C4-2B (cell line): Measurements from ENCODE around the gene SCFD1.
"Not testable (repeated sequence)": the region's sequence is repeated elsewhere in the genome, so short reads cannot be mapped to it uniquely, and the experiment has no call there.

Source experiments
- H3K27ac ChIP-seq: fragments of 450-650 bp; 2 replicates; pipeline ENCODE4 v1.5.1; 2017
- ZFX ChIP-seq: fragments of 450-650 bp; IDR thresholded peaks from 2 replicates; pipeline ENCODE4 v1.6.1; 2017
- TF ChIP-seq, protein P1 (sequence below): fragments of 450-650 bp; conservative IDR thresholded peaks from 2 replicates; pipeline ENCODE4 v1.5.1; 2017; ENCODE audit warnings: mild to moderate bottlenecking

The SCFD1 gene

DNA sequence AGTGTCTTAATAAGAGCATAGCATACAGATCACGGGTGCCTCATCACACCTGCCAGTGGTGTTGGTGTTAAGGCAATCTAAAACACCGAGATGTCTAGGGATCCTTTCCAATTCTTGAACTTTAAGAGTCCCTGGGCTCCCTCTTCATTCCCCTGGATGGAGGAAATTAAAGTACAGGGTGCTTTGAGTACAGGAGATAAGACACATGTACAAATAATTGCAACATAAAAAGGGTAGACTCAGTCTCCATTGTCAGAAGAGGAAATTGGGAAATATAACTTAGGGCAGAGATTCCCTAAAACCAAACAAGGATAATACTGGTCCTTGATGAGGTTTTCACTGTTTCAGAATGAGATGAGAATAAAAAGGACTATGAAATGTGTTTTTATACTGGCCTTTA lies 34.9 kb downstream of the SCFD1 start:
- H3K27ac ChIP-seq: no peak overlapping the region
- no peak for TF ChIP-seq ZFX
- TF ChIP-seq, protein P1, sequence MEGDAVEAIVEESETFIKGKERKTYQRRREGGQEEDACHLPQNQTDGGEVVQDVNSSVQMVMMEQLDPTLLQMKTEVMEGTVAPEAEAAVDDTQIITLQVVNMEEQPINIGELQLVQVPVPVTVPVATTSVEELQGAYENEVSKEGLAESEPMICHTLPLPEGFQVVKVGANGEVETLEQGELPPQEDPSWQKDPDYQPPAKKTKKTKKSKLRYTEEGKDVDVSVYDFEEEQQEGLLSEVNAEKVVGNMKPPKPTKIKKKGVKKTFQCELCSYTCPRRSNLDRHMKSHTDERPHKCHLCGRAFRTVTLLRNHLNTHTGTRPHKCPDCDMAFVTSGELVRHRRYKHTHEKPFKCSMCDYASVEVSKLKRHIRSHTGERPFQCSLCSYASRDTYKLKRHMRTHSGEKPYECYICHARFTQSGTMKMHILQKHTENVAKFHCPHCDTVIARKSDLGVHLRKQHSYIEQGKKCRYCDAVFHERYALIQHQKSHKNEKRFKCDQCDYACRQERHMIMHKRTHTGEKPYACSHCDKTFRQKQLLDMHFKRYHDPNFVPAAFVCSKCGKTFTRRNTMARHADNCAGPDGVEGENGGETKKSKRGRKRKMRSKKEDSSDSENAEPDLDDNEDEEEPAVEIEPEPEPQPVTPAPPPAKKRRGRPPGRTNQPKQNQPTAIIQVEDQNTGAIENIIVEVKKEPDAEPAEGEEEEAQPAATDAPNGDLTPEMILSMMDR: no peak

DNA sequence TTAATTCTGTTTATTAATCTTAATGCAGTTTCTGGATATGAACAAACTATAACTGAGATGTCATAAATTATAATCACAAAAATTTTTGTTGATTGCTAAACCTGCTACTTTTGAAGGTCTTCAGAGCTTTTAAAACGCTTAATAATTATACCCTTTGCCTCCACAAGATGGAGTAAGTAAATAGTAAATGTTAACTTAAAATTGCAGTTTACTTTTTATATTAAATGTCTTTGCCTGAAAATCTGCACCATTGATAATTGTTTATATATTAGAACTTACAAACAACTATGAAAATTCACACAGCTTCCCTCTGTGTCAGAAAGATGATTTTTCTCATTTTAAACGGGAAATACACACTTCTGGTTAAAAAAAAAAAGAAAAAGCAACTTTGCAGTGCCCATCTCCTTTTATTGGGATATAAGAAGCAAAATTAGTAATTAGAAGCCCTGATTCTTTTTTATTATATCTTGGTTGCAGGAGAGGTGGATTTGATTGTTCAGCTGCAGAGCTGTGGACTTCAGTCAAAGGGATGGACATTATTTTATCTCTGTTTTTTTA lies 35.6 kb downstream of the SCFD1 start:
- no peak overlapping the region for H3K27ac ChIP-seq
- TF ChIP-seq ZFX: no peak
- TF ChIP-seq, protein P1: peak; percentile 70

DNA sequence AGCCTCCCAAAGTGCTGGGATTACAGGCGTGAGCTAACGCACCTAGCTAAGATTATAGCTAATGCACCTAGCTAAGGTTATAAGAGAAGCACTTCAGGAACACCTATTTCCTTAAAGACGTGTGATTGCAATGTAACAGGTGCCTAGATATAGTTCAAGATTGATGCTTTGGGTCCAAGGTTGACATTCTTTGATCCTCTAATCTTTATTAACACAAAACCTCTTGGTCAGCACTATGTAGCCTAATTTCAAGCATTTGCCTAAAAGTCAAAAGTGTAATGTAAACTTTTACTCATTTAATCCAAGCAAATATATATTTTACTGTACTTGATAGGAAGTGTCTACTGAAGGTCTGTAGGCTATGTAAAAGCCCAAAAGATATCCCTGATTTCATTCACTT lies 36.5 kb downstream of the SCFD1 start:
- TF ChIP-seq, protein P1: no peak
- TF ChIP-seq ZFX: no peak
- H3K27ac ChIP-seq: no peak overlapping the region

DNA sequence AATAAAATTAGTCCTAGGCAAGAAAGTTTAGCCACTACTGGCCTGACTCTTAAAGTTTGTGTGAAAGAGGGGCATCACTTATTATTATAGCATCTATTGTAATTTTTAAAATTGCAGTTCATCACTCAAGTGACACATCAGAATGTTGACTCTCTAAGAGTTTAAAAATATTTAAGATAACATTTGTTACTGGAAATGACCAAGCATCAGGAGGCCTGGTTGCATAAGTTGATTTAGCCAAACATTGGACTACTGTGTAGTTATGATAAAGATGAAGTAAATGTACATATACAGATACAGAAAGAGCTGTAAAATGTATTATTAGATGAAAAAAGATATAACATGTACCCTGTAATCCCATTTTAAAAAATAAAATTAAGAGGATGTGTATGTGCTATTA lies 47.5 kb downstream of the SCFD1 start:
- TF ChIP-seq, protein P1: no peak
- TF ChIP-seq ZFX: no peak
- no peak overlapping the region for H3K27ac ChIP-seq

DNA sequence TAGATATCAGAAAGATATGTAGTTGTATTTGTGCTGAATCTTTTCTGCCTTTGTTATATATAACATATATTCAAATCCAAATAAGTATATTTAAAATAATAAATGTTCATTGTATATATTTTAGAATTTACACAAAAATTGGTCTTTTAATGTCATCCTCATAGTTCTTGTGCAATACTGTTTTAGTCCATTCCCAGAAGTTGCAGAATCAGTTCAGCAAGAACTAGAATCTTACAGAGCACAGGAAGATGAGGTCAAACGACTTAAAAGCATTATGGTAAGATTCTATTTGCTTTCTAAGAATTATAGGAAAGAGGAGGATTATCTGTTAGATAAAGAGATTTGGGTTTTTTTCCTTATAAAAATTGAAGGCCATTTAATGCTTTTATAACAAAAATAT lies 51.0 kb downstream of the SCFD1 start:
- no peak for TF ChIP-seq ZFX
- TF ChIP-seq, protein P1: no peak
- no peak overlapping the region for H3K27ac ChIP-seq

DNA sequence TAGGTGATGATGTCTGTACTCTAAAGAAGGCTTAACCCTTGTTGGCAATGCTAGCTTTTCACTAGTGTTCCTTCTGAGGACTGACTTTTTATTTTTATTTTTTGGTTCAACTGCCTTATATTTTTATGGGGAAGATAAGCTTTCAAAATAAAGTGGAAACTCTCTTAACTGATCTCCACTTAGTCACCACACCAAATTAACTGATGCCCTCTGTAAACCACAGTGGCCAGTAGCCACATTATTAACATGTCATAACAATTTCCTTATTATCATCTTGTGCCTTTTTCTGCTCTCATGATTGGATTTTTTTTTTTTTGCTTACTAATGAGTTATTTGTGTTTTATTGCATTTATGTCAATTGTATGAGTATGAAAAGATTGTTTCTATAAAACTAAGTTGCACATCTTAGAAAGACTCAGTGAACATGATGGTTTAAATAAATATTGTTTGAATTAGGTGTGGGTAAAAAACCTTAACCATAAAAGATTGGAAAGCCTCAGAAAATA lies 56.9 kb downstream of the SCFD1 start:
- TF ChIP-seq, protein P1: no peak
- no peak for TF ChIP-seq ZFX
- no peak overlapping the region for H3K27ac ChIP-seq

DNA sequence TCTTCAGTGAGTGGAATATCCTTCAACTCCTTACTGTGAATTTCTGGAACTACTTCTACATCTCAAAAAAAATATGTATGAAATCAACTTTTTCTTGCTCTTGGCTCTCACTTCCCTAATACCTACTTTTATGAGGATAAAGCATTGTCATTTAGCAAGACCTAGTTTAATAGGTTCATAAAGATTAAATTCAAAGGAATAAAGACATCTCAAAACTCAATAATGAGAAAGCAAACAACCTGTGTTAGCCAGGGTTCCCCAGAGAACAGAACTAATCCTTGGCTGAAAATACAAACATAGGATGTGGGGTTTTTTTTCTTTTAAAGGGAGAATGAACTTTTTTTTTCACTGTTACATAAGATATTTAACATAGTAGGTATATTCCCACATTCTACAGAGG lies 57.9 kb downstream of the SCFD1 start:
- H3K27ac ChIP-seq: no peak overlapping the region
- TF ChIP-seq, protein P1: no peak
- TF ChIP-seq ZFX: no peak

DNA sequence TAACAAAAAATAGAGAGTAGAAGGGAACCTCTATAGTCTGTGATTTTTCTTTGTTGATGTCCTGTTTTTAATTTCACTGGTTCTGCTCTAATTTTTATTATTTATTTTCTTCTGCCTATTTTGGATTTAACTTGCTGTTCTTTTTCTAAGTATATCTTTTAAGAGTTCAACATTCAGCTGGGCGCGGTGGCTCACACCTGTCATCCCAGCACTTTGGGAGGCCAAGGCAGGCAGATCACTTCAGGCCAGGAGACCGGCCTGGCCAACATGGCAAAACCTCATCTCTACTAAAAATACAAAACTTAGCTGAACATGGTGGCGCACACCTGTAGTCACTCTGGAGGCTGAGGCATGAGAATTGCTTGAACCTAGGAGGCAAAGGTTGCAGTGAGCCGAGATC lies 58.7 kb downstream of the SCFD1 start:
- H3K27ac ChIP-seq: not testable (repeated sequence)
